ENCODE results near the gene ATP2B3. TPM values are rescaled to one million over a fixed set of nuclear protein-coding genes. Genes with fewer than 3 reads are reported as not detected.

Gene ATP2B3
- total RNA-seq, 1 donor from 2014 or later = not detected

DNA sequence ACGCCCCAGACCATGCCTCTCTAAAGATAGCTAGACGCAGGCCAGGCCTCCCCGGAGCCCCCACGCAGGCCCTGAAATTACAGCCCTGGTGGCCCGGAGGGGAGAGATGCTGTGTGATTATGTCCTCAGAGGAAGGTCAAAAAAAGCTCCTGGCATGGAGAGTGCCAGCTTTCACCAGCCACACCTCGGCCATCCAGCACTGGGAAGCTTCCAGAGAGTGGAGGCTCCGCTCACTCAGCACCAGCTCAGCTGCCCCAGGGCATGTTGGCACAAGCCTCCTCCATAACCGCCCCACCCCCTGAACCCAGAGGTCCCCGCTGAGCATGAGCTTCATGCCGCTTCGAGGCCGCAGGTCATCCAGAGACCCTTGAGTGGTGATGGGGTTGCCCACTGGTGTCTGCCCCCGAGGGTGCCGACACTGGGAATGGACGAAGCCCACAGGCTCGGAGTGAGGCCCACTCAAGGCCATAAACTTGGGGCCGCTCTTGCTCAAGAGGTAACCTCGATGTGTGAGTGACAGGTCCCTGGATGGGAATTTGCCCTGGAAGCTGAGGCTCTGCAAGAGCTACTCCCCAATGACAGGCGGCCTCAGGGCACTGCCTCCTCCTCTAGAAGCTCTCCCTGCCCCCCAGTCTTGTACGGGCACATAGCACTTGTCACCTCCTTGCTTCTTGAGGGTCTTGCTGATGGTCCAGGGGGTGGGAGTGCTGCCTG lies 27.1 kb upstream of the ATP2B3 start:
- Histone ChIP-seq H3K9me3 (replicated peaks) (no peaks in the 10 kb centered on the region), H3K27ac (replicated peaks) (peak overlapping the region; percentile 52), H3K36me3 (no peaks in the 10 kb centered on the region), H3K4me3 (no peak overlapping the region), H3K4me1 (peaks cover 19% of the 10 kb centered on the region), H3K27me3 (ENCODE audit: low read depth) (no peaks in the 10 kb centered on the region)
- DNase-seq = no peak
- TF ChIP-seq, protein P1, sequence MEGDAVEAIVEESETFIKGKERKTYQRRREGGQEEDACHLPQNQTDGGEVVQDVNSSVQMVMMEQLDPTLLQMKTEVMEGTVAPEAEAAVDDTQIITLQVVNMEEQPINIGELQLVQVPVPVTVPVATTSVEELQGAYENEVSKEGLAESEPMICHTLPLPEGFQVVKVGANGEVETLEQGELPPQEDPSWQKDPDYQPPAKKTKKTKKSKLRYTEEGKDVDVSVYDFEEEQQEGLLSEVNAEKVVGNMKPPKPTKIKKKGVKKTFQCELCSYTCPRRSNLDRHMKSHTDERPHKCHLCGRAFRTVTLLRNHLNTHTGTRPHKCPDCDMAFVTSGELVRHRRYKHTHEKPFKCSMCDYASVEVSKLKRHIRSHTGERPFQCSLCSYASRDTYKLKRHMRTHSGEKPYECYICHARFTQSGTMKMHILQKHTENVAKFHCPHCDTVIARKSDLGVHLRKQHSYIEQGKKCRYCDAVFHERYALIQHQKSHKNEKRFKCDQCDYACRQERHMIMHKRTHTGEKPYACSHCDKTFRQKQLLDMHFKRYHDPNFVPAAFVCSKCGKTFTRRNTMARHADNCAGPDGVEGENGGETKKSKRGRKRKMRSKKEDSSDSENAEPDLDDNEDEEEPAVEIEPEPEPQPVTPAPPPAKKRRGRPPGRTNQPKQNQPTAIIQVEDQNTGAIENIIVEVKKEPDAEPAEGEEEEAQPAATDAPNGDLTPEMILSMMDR (IDR thresholded peaks at IDR 0.05; ENCODE audit: borderline replicate concordance) = no peak
- intact Hi-C loops (cut with micrococcal nuclease) = no loop called here

DNA sequence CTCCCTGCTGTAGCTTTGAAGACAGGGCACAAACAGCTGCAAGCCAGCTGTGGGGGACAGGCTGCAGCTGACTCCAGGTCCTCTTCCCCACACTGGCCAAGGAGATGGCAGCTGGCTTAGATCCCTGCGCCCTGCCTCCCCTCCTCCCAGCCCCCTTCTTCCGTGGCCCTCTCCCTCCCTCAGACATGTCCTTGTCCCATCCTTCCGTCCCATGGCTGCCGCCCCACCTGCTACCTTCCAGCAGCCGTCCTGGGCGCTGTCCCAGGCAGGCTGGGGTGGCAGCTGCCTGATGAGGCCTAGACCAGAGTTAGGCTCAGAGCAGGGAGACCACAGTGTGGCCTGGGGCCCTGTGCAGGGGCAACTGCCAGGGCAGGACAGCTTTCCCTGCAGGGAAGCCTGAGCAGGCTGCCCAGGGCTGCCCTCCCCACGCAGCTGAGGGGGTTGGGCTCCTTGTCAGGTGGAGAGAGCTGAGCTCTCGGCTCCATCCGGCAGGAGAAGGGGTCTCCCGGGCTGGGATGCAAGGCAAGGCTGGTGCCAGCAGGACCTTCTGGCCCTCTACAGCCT lies 26.0 kb upstream of the ATP2B3 start:
- Histone ChIP-seq H3K9me3 (replicated peaks) (no peaks in the 10 kb centered on the region), H3K4me3 (no peak overlapping the region), H3K4me1 (peaks cover 22% of the 10 kb centered on the region), H3K27ac (replicated peaks) (peak overlapping the region; percentile 52), H3K36me3 (no peaks in the 10 kb centered on the region), H3K27me3 (ENCODE audit: low read depth) (peaks cover 5% of the 10 kb centered on the region)
- TF ChIP-seq, protein P1 (IDR thresholded peaks at IDR 0.05; ENCODE audit: borderline replicate concordance) = no peak
- intact Hi-C loops (cut with micrococcal nuclease) = no loop called here
- DNase-seq = no peak

DNA sequence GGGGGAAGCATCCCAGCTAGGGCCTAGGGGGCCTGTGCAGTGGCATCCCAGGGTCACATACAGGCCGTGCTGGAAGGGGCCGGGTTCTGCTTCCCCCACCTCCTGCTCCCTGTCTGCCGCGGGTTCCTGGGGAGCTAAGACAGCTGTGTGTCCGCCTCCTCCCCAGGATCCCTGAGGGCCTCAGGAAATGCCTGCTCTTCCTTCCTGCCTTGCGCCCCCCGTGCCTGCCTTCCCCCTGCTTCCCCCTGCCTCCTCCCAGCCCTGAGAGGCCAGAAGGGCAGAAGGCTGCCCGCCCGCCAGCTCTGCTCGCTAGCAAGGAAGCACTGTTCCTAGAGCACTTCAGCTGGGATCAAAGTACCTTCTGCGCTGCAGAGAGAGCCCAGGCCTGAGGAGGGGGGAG lies 25.5 kb upstream of the ATP2B3 start:
- TF ChIP-seq, protein P1 (IDR thresholded peaks at IDR 0.05; ENCODE audit: borderline replicate concordance) = no peak
- H3K36me3 ChIP-seq = no peaks in the 10 kb centered on the region
- peak overlapping the region; percentile 52 for H3K27ac ChIP-seq (replicated peaks)
- no peak overlapping the region for H3K4me3 ChIP-seq
- intact Hi-C loops (cut with micrococcal nuclease) = no loop called here
- H3K4me1 ChIP-seq = peaks cover 23% of the 10 kb centered on the region
- H3K27me3 ChIP-seq (ENCODE audit: low read depth) = peaks cover 5% of the 10 kb centered on the region
- no peak for DNase-seq
- no peaks in the 10 kb centered on the region for H3K9me3 ChIP-seq (replicated peaks)

DNA sequence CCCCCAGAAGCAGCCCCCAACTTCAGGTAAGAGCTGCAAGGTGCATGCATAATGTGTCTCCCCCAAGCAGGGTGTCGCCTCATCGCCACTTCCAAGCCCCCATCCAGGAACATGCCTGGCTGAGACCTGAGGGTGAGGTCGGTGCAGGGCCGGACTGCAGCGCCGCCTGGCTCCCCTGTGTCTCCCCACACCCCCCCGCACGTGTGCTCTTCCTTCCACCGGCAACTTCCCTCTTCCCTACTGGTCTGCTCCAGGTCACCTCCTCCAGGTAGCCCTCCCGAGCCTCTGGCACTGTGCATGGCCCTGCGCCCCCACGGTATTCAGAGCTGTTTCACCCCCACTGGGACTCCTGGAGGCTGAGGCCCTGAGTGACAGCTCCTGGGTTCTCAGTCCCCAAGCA lies 24.9 kb upstream of the ATP2B3 start:
- Histone ChIP-seq H3K27me3 (ENCODE audit: low read depth) (peaks cover 5% of the 10 kb centered on the region), H3K4me1 (peaks cover 23% of the 10 kb centered on the region), H3K27ac (replicated peaks) (peak overlapping the region; percentile 52), H3K36me3 (no peaks in the 10 kb centered on the region), H3K9me3 (replicated peaks) (no peaks in the 10 kb centered on the region), H3K4me3 (no peak overlapping the region)
- TF ChIP-seq, protein P1 (IDR thresholded peaks at IDR 0.05; ENCODE audit: borderline replicate concordance) = no peak
- intact Hi-C loops (cut with micrococcal nuclease) = no loop called here
- DNase-seq = no peak

DNA sequence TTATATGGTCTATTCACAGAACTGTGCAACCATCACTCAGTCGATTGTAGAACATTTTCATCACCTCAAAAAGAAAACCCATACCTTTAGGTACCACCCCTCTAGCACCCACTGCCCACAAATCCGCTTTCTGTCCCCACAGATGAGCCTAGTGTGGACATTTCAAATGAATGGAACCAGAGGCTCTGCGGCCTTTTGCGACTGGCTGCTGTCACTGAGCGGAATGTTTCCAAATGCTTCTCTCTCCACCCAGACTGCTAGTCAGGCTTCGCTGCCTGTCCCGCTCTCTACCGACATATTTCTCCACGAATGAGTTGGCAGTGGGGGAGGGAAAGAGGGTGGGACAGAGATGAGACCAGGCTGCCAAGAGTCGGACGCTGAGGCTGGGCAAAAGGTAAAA lies 24.4 kb upstream of the ATP2B3 start:
- peaks cover 5% of the 10 kb centered on the region for H3K27me3 ChIP-seq (ENCODE audit: low read depth)
- peak overlapping the region; percentile 77 for H3K27ac ChIP-seq (replicated peaks)
- no peak for DNase-seq
- H3K4me3 ChIP-seq = no peak overlapping the region
- intact Hi-C loops (cut with micrococcal nuclease) = no loop called here
- no peaks in the 10 kb centered on the region for H3K36me3 ChIP-seq
- TF ChIP-seq, protein P1 (IDR thresholded peaks at IDR 0.05; ENCODE audit: borderline replicate concordance) = no peak
- H3K4me1 ChIP-seq = peaks cover 19% of the 10 kb centered on the region
- H3K9me3 ChIP-seq (replicated peaks) = no peaks in the 10 kb centered on the region
